ENCODE results near the gene COL4A4.

COL4A4 gene

GRCh38 chr2:227141301-227141700 is 22.7 kb downstream of the COL4A4 start:
- DNase-seq (ENCODE audit: low read depth): no peak
- no peak for TF ChIP-seq CTCF (IDR thresholded peaks at IDR 0.05; ENCODE audit: control insufficient read depth, extremely low read depth, insufficient read depth)
- H3K4me3 ChIP-seq (ENCODE audit: low read depth, low read length): no peak overlapping the region

GRCh38 chr2:227134591-227134990 is 29.4 kb downstream of the COL4A4 start:
- no peak for TF ChIP-seq CTCF (IDR thresholded peaks at IDR 0.05; ENCODE audit: control insufficient read depth, extremely low read depth, insufficient read depth)
- no peak for DNase-seq (ENCODE audit: low read depth)
- H3K4me3 ChIP-seq (ENCODE audit: low read depth, low read length): no peak overlapping the region

- no peak for TF ChIP-seq CTCF (IDR thresholded peaks at IDR 0.05; ENCODE audit: control insufficient read depth, extremely low read depth, insufficient read depth)
- DNase-seq (ENCODE audit: low read depth): no peak
- H3K4me3 ChIP-seq (ENCODE audit: low read depth, low read length): no peak overlapping the region
Observed at GRCh38 chr2:227132986-227133385, 31.0 kb downstream of the COL4A4 start.

- DNase-seq (ENCODE audit: low read depth): no peak
- TF ChIP-seq CTCF (IDR thresholded peaks at IDR 0.05; ENCODE audit: control insufficient read depth, extremely low read depth, insufficient read depth): no peak
- H3K4me3 ChIP-seq (ENCODE audit: low read depth, low read length): no peak overlapping the region
Observed at GRCh38 chr2:227130636-227131035, 33.4 kb downstream of the COL4A4 start.

GRCh38 chr2:227127201-227127600 is 36.8 kb downstream of the COL4A4 start:
- no peak for TF ChIP-seq CTCF (IDR thresholded peaks at IDR 0.05; ENCODE audit: control insufficient read depth, extremely low read depth, insufficient read depth)
- H3K4me3 ChIP-seq (ENCODE audit: low read depth, low read length): no peak overlapping the region
- DNase-seq (ENCODE audit: low read depth): no peak

GRCh38 chr2:227125506-227125905 is 38.5 kb downstream of the COL4A4 start:
- DNase-seq (ENCODE audit: low read depth): no peak
- 0 out of 2 replicates have a peak, but pooled peaks have one; percentile 7 for TF ChIP-seq CTCF (IDR thresholded peaks at IDR 0.05; ENCODE audit: control insufficient read depth, extremely low read depth, insufficient read depth)
- no peak overlapping the region for H3K4me3 ChIP-seq (ENCODE audit: low read depth, low read length)

GRCh38 chr2:227124811-227125210 is 39.2 kb downstream of the COL4A4 start:
- DNase-seq (ENCODE audit: low read depth): no peak
- TF ChIP-seq CTCF (IDR thresholded peaks at IDR 0.05; ENCODE audit: control insufficient read depth, extremely low read depth, insufficient read depth): no peak
- H3K4me3 ChIP-seq (ENCODE audit: low read depth, low read length): no peak overlapping the region
